ENCODE results near the gene ATXN7L1.

- TF ChIP-seq CTCF (conservative IDR thresholded peaks at IDR 0.05; ENCODE audit: low read depth, low read length) (no peak), EZH2 (IDR thresholded peaks at IDR 0.05; ENCODE audit: borderline replicate concordance, low read depth, low read length, poor library complexity, severe bottlenecking) (no peak)
These were observed 173.0 kb downstream of the ATXN7L1 start for GRCh38 chr7:105703207-105703930.
